Liver (tissue), 9 donors: ENCODE results near the gene IFT122. TPM values are rescaled to one million over a fixed set of nuclear protein-coding genes. Genes with fewer than 3 reads are reported as not detected.

Experiments used
- DNase-seq: peaks from one replicate; pipeline ENCODE4 v3.0.0-alpha.2; 2017; ENCODE audit warnings: low spot score
- H3K27ac ChIP-seq, 2 donors: one replicate each; pipeline ENCODE4 v1.7.0; 2013; ENCODE audit warnings: inconsistent platforms in 2 of 2, low read length in 2 of 2, control low read depth in 1 of 2, low read depth in 1 of 2, mild to moderate bottlenecking in 1 of 2
- H3K27me3 ChIP-seq, 4 donors: one replicate each; pipeline versions ENCODE4 v1.6.1 to v1.7.0; 2013; ENCODE audit warnings: low read length in 3 of 4, inconsistent platforms in 1 of 4, mild to moderate bottlenecking in 1 of 4, moderate library complexity in 1 of 4; ENCODE audit not compliant: control insufficient read depth in 4 of 4, insufficient read depth in 4 of 4
- H3K36me3 ChIP-seq, 4 donors: one replicate each; pipeline versions ENCODE4 v1.6.1 to v1.7.0; 2013; ENCODE audit warnings: low read length in 3 of 4, mild to moderate bottlenecking in 3 of 4, low read depth in 1 of 4, moderate library complexity in 1 of 4; ENCODE audit not compliant: control insufficient read depth in 4 of 4, insufficient read depth in 3 of 4
- H3K4me1 ChIP-seq, 4 donors: one replicate each; pipeline versions ENCODE4 v1.6.1 to v1.7.0; 2013; ENCODE audit warnings: low read length in 3 of 4, mild to moderate bottlenecking in 3 of 4, moderate library complexity in 1 of 4; ENCODE audit not compliant: control insufficient read depth in 4 of 4, insufficient read depth in 4 of 4
- H3K4me3 ChIP-seq, 3 donors: one replicate each; pipeline versions ENCODE4 v1.6.1 to v1.7.0; 2013; ENCODE audit warnings: low read length in 3 of 3, control low read depth in 1 of 3, low read depth in 1 of 3, mild to moderate bottlenecking in 1 of 3
- H3K9ac ChIP-seq, 2 donors: one replicate each; pipeline ENCODE4 v1.7.0; 2013; ENCODE audit warnings: low read length in 2 of 2, mild to moderate bottlenecking in 2 of 2, moderate library complexity in 2 of 2, control low read depth in 1 of 2, low read depth in 1 of 2
- H3K9me3 ChIP-seq, 4 donors: one replicate each; pipeline versions ENCODE4 v1.6.1 to v1.7.0; 2013; ENCODE audit warnings: low read length in 3 of 4; ENCODE audit not compliant: control insufficient read depth in 4 of 4
- EGR1 ChIP-seq, 2 donors: IDR thresholded peaks; 2 replicates each; pipeline ENCODE4 v1.6.1; 2016 to 2018; ENCODE audit warnings: antibody characterized with exemption in 2 of 2, low read depth in 2 of 2
- FOXA1 ChIP-seq: IDR thresholded peaks from 2 replicates; pipeline ENCODE4 v1.6.1; 2016; ENCODE audit warnings: antibody characterized with exemption
- GABPA ChIP-seq, 2 donors: IDR thresholded peaks in 1 of 2; conservative IDR thresholded peaks in 1 of 2; 2 replicates each; pipeline ENCODE4 v1.6.1; 2016; ENCODE audit warnings: antibody characterized with exemption in 2 of 2, mild to moderate bottlenecking in 1 of 2, moderate library complexity in 1 of 2
- HNF4A ChIP-seq, 2 donors: conservative IDR thresholded peaks; 2 replicates each; pipeline ENCODE4 v1.6.1; 2016; ENCODE audit warnings: antibody characterized with exemption in 2 of 2, mild to moderate bottlenecking in 2 of 2
- HNF4G ChIP-seq: IDR thresholded peaks from 2 replicates; pipeline ENCODE4 v1.6.1; 2016; ENCODE audit warnings: antibody characterized with exemption
- JUND ChIP-seq, 2 donors: IDR thresholded peaks; 2 replicates each; pipeline ENCODE4 v1.6.1; 2016; ENCODE audit warnings: antibody characterized with exemption in 2 of 2
- NR2F2 ChIP-seq: IDR thresholded peaks from 2 replicates; pipeline ENCODE4 v1.6.1; 2016; ENCODE audit warnings: antibody characterized with exemption
- RAD21 ChIP-seq, 2 donors: IDR thresholded peaks; 2 replicates each; pipeline ENCODE4 v1.6.1; 2016; ENCODE audit warnings: antibody characterized with exemption in 2 of 2, mild to moderate bottlenecking in 2 of 2
- RXRA ChIP-seq, 2 donors: IDR thresholded peaks; 2 replicates each; pipeline ENCODE4 v1.6.1; 2017 to 2018; ENCODE audit warnings: antibody characterized with exemption in 2 of 2, mild to moderate bottlenecking in 1 of 2
- SP1 ChIP-seq: IDR thresholded peaks from 2 replicates; pipeline ENCODE4 v1.6.1; 2018; ENCODE audit warnings: antibody characterized with exemption, mild to moderate bottlenecking
- TAF1 ChIP-seq: conservative IDR thresholded peaks from 2 replicates; pipeline ENCODE4 v1.6.1; 2016; ENCODE audit warnings: antibody characterized with exemption, mild to moderate bottlenecking
- YY1 ChIP-seq: IDR thresholded peaks from 2 replicates; pipeline ENCODE4 v1.6.1; 2016; ENCODE audit warnings: antibody characterized with exemption, mild to moderate bottlenecking
- WGBS: extraction: QIAGEN DNeasy Blood & Tissue Kit; methylation state at CpG from one replicate; pipeline ENCODE4 v1.1.7; 2013; 5-methylcytosine and 5-hydroxymethylcytosine counted together
- polyA plus RNA-seq, 2 donors: library from polyadenylated mRNA; stranded (reverse) in 1 of 2; unstranded in 1 of 2; fragments of 200-250 nt in 1 of 2; fragments of >200 nt in 1 of 2; fragmentation: Nextera tagmentation in 1 of 2; extraction: Ambion mirVana in 1 of 2; gene quantifications; one replicate each; pipeline versions ENCODE4 v1.2.1 to v1.2.3, GENCODE V29; 2013 to 2015
- total RNA-seq, 2 donors: library from RNA; depleted of rRNA; stranded (reverse); fragments of >200 nt; gene quantifications; one replicate each; pipeline ENCODE4 v1.2.3, GENCODE V29; 2014
- TF ChIP-seq, protein P1 (sequence below): IDR thresholded peaks from 2 replicates; pipeline ENCODE4 v1.6.1; 2016; ENCODE audit warnings: antibody characterized with exemption
- TF ChIP-seq, protein P2 (sequence below): IDR thresholded peaks from 2 replicates; pipeline ENCODE4 v1.6.1; 2016; ENCODE audit warnings: antibody characterized with exemption
- TF ChIP-seq, protein P3 (sequence below): IDR thresholded peaks from 2 replicates; pipeline ENCODE4 v1.6.1; 2016; ENCODE audit warnings: antibody characterized with exemption
- TF ChIP-seq, protein P4 (sequence below): fragments of 150-350 bp; IDR thresholded peaks from 2 replicates; pipeline ENCODE4 v1.5.1; 2017; ENCODE audit warnings: improper control_type of control experiment, low read depth, low read length; ENCODE audit not compliant: missing input control
- TF ChIP-seq, protein P5 (sequence below): IDR thresholded peaks from 2 replicates; pipeline ENCODE4 v1.6.1; 2016; ENCODE audit warnings: antibody characterized with exemption, mild to moderate bottlenecking
- donor health status: healthy.
- donor health status: healthy.
- donor health status: healthy.
- donor health status: healthy.
- donor health status: healthy.

IFT122 gene
- total and polyA plus RNA-seq, 4 donors = 3.3 to 25.8 (median 10.6) TPM

DNA sequence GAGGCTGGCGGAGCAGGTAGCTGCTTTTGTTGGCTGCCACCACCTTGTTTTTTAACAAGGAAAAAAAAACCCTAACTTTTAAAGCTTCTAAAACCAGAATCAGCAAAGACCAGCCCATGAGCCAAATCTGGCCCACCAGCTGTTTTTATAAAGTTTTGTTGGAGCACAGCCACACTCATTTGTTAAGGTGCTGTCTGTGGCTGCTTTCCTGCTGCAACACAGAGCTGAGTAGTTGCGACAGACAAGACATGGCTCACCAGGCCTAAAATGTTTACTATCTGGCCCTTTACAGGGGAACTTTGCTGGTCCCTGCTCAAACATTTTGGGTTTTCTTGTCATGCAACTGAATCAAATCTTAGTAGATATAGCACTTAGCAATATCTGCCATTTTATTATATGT lies 30.5 kb upstream of the IFT122 start:
- Histone ChIP-seq H3K27ac (no peak overlapping the region), H3K4me1 (peaks cover 0 to 6% (median 2%) of the 10 kb centered on the region in 4 donors), H3K9ac (no peak overlapping the region), H3K36me3 (no peaks in the 10 kb centered on the region), H3K27me3 (no peaks in the 10 kb centered on the region), H3K9me3 (no peaks in the 10 kb centered on the region), H3K4me3 (no peak overlapping the region)
- no peak for DNase-seq
- TF ChIP-seq RXRA (IDR thresholded peaks at IDR 0.05) (no peak), RAD21 (IDR thresholded peaks at IDR 0.05) (no peak), HNF4A (conservative IDR thresholded peaks at IDR 0.05) (no peak)
- TF ChIP-seq, protein P1, sequence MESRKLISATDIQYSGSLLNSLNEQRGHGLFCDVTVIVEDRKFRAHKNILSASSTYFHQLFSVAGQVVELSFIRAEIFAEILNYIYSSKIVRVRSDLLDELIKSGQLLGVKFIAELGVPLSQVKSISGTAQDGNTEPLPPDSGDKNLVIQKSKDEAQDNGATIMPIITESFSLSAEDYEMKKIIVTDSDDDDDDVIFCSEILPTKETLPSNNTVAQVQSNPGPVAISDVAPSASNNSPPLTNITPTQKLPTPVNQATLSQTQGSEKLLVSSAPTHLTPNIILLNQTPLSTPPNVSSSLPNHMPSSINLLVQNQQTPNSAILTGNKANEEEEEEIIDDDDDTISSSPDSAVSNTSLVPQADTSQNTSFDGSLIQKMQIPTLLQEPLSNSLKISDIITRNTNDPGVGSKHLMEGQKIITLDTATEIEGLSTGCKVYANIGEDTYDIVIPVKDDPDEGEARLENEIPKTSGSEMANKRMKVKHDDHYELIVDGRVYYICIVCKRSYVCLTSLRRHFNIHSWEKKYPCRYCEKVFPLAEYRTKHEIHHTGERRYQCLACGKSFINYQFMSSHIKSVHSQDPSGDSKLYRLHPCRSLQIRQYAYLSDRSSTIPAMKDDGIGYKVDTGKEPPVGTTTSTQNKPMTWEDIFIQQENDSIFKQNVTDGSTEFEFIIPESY = no peak
- whole genome bisulfite sequencing = 94% methylated on average over 2 of the region's 2 CpGs

DNA sequence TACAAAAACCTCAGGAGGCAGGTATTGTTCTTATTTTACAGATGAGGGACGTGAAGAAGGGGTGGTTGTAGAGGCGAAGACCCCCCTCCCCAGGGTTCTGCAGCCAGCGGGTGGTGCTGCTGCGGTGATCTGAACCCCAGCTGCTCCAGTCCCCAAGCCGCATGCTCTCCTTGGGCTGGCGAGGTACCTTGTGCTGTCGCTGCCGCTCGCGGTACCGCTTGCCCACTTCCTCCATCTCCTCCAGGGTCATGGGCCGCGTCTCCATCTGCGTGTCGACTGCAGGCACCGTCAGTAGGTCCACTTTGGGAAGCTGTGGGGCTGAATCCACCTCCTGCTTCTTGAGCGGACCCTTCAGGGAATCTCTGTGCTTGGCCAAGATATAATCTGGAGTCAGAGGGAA lies 29.1 kb upstream of the IFT122 start:
- H3K4me3 ChIP-seq = no peak overlapping the region
- peaks cover 0 to 6% (median 2%) of the 10 kb centered on the region in 4 donors for H3K4me1 ChIP-seq
- H3K9ac ChIP-seq = no peak overlapping the region
- DNase-seq = no peak
- H3K9me3 ChIP-seq = no peaks in the 10 kb centered on the region
- 96% methylated on average over 17 of the region's 17 CpGs for WGBS
- no peak overlapping the region for H3K27ac ChIP-seq
- no peak for TF ChIP-seq RAD21 (IDR thresholded peaks at IDR 0.05)
- TF ChIP-seq HNF4A (conservative IDR thresholded peaks at IDR 0.05) = no peak
- no peak for TF ChIP-seq YY1
- TF ChIP-seq JUND (IDR thresholded peaks at IDR 0.05) = no peak
- no peak for TF ChIP-seq HNF4G
- TF ChIP-seq EGR1 (IDR thresholded peaks at IDR 0.05; ENCODE audit: low read depth in 2 of 2) = no peak
- TF ChIP-seq, protein P2, sequence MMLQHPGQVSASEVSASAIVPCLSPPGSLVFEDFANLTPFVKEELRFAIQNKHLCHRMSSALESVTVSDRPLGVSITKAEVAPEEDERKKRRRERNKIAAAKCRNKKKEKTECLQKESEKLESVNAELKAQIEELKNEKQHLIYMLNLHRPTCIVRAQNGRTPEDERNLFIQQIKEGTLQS = no peak
- TF ChIP-seq, protein P1 = no peak
- TF ChIP-seq, protein P3, sequence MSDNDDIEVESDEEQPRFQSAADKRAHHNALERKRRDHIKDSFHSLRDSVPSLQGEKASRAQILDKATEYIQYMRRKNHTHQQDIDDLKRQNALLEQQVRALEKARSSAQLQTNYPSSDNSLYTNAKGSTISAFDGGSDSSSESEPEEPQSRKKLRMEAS = no peak
- TF ChIP-seq GABPA (IDR thresholded peaks at IDR 0.05 in 1 of 2, conservative IDR thresholded peaks at IDR 0.05 in 1 of 2) = no peak
- TF ChIP-seq, protein P4, sequence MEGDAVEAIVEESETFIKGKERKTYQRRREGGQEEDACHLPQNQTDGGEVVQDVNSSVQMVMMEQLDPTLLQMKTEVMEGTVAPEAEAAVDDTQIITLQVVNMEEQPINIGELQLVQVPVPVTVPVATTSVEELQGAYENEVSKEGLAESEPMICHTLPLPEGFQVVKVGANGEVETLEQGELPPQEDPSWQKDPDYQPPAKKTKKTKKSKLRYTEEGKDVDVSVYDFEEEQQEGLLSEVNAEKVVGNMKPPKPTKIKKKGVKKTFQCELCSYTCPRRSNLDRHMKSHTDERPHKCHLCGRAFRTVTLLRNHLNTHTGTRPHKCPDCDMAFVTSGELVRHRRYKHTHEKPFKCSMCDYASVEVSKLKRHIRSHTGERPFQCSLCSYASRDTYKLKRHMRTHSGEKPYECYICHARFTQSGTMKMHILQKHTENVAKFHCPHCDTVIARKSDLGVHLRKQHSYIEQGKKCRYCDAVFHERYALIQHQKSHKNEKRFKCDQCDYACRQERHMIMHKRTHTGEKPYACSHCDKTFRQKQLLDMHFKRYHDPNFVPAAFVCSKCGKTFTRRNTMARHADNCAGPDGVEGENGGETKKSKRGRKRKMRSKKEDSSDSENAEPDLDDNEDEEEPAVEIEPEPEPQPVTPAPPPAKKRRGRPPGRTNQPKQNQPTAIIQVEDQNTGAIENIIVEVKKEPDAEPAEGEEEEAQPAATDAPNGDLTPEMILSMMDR = no peak
- TF ChIP-seq RXRA (IDR thresholded peaks at IDR 0.05) = no peak
- no peak for TF ChIP-seq NR2F2
- no peak for TF ChIP-seq TAF1
- no peak for TF ChIP-seq SP1
- no peak for TF ChIP-seq FOXA1
- TF ChIP-seq, protein P5, sequence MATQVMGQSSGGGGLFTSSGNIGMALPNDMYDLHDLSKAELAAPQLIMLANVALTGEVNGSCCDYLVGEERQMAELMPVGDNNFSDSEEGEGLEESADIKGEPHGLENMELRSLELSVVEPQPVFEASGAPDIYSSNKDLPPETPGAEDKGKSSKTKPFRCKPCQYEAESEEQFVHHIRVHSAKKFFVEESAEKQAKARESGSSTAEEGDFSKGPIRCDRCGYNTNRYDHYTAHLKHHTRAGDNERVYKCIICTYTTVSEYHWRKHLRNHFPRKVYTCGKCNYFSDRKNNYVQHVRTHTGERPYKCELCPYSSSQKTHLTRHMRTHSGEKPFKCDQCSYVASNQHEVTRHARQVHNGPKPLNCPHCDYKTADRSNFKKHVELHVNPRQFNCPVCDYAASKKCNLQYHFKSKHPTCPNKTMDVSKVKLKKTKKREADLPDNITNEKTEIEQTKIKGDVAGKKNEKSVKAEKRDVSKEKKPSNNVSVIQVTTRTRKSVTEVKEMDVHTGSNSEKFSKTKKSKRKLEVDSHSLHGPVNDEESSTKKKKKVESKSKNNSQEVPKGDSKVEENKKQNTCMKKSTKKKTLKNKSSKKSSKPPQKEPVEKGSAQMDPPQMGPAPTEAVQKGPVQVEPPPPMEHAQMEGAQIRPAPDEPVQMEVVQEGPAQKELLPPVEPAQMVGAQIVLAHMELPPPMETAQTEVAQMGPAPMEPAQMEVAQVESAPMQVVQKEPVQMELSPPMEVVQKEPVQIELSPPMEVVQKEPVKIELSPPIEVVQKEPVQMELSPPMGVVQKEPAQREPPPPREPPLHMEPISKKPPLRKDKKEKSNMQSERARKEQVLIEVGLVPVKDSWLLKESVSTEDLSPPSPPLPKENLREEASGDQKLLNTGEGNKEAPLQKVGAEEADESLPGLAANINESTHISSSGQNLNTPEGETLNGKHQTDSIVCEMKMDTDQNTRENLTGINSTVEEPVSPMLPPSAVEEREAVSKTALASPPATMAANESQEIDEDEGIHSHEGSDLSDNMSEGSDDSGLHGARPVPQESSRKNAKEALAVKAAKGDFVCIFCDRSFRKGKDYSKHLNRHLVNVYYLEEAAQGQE = no peak
- no peaks in the 10 kb centered on the region for H3K27me3 ChIP-seq
- H3K36me3 ChIP-seq = no peaks in the 10 kb centered on the region
